Activated naive CD8-positive, alpha-beta T cell (primary cell): ENCODE data around the gene PPP4R3B.

Experiments used
- H3K27ac Mint-ChIP-seq: one replicate; pipeline ENCODE4 v1.8.0; 2021; ENCODE audit warnings: mixed read lengths
- H3K27me3 Mint-ChIP-seq: one replicate; pipeline ENCODE4 v1.8.0; 2021; ENCODE audit warnings: mixed read lengths
- H3K36me3 Mint-ChIP-seq: one replicate; pipeline ENCODE4 v1.8.0; 2021; ENCODE audit warnings: mixed read lengths
- H3K4me1 Mint-ChIP-seq: one replicate; pipeline ENCODE4 v1.8.0; 2021; ENCODE audit warnings: low read depth, mixed read lengths
- H3K4me3 Mint-ChIP-seq: one replicate; pipeline ENCODE4 v1.8.0; 2021; ENCODE audit warnings: mild to moderate bottlenecking, mixed read lengths
- H3K9me3 Mint-ChIP-seq: one replicate; pipeline ENCODE4 v1.8.0; 2021; ENCODE audit warnings: low read depth, mixed read lengths

The PPP4R3B gene

DNA sequence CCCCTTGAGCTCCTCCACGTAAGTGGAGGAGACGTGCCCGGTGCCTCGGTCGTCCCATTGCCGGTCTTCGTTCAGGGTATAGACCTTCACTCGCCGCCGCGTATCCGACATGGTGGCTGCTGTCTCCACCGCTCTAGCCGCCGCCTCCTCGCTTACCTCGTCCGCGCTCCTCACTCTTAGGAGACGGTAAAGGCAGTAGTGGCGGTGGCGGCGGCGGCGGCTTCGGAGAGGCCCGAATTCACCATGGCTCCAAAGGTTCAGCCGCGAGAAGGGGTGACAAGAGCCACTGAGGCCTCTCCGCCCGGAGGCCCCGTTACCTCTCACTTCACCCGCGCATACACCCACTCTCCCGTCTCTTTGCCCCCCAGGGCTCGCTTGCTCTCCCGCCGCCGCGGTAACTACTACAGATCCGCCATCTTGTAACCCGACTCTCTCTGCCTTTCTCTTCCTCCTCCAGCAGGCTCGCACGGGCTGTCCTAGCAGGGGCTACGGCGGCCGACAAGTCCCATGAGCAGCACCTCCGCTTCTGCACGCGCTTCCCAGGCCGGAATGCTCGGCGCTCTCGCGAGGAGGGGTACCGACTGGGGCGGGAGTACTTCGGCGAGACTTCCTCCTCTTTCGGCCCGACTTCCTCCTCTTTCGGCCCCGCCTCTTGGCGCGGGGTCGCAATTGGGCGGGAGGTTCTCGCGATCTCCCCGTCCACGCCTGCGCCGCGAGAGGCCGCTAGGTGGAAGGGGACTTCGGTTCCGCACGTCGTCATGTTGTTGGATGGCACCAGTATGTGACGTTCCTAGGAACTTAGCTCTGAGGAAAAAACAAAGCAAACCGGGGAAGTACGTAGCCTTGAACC lies at the start of gene PPP4R3B:
PPP4R3B (minus strand) TSS at position 448 of the 850 bp plus-strand sequence; CDS start at position 111, 337 bp downstream.
- Mint-ChIP-seq H3K27ac (no peak within 1 kb of the TSS), H3K4me1 (peaks cover 52% of the 10 kb centered on the region), H3K36me3 (peaks cover 7% of the 10 kb centered on the region)

GRCh38 chr2:55653255-55653654 lies 35.8 kb upstream of the PPP4R3B start:
- no peak overlapping the region for H3K4me3 Mint-ChIP-seq
- no peaks in the 10 kb centered on the region for H3K9me3 Mint-ChIP-seq
- peaks cover 19% of the 10 kb centered on the region for H3K36me3 Mint-ChIP-seq
- no peak overlapping the region for H3K27ac Mint-ChIP-seq
- H3K27me3 Mint-ChIP-seq = no peaks in the 10 kb centered on the region
- H3K4me1 Mint-ChIP-seq = no peaks in the 10 kb centered on the region

More for the DNA sequence above, at the start of gene PPP4R3B:
- Mint-ChIP-seq H3K4me3 (no peak within 1 kb of the TSS), H3K9me3 (no peaks in the 10 kb centered on the region), H3K27me3 (no peaks in the 10 kb centered on the region)

DNA sequence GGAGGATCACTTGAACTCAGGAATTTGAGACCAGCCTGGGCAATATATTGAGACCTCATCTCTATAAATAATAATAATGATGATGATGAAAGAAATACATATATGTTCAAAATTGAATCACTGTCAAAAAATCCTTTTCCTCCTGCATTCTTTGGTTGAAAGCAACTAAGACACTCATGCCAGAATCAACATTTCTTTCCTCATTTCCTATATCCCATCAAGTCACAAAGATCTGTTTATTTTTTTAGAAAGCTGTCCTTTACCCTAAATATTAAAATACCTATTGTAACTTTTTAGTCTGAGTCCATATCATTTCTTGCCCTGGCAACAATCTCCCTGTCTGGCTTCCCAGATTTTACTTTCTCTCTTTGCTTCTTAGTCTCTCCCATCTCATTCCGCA lies 31.8 kb upstream of the PPP4R3B start:
- no peaks in the 10 kb centered on the region for H3K27me3 Mint-ChIP-seq
- no peak overlapping the region for H3K27ac Mint-ChIP-seq
- no peak overlapping the region for H3K4me3 Mint-ChIP-seq
- no peaks in the 10 kb centered on the region for H3K4me1 Mint-ChIP-seq
- peaks cover 10% of the 10 kb centered on the region for H3K36me3 Mint-ChIP-seq
- no peaks in the 10 kb centered on the region for H3K9me3 Mint-ChIP-seq

GRCh38 chr2:55636831-55637230 lies 19.4 kb upstream of the PPP4R3B start:
- H3K9me3 Mint-ChIP-seq = no peaks in the 10 kb centered on the region
- H3K27ac Mint-ChIP-seq = no peak overlapping the region
- H3K4me1 Mint-ChIP-seq = peaks cover 3% of the 10 kb centered on the region
- H3K36me3 Mint-ChIP-seq = peaks cover 16% of the 10 kb centered on the region
- H3K27me3 Mint-ChIP-seq = no peaks in the 10 kb centered on the region
- H3K4me3 Mint-ChIP-seq = no peak overlapping the region

GRCh38 chr2:55628931-55629330 lies 11.5 kb upstream of the PPP4R3B start:
- peaks cover 40% of the 10 kb centered on the region for H3K4me1 Mint-ChIP-seq
- H3K4me3 Mint-ChIP-seq = no peak overlapping the region
- no peaks in the 10 kb centered on the region for H3K27me3 Mint-ChIP-seq
- H3K9me3 Mint-ChIP-seq = no peaks in the 10 kb centered on the region
- no peak overlapping the region for H3K27ac Mint-ChIP-seq
- peaks cover 10% of the 10 kb centered on the region for H3K36me3 Mint-ChIP-seq

- H3K27me3 Mint-ChIP-seq = no peaks in the 10 kb centered on the region
- peaks cover 10% of the 10 kb centered on the region for H3K36me3 Mint-ChIP-seq
- no peaks in the 10 kb centered on the region for H3K9me3 Mint-ChIP-seq
- no peak overlapping the region for H3K27ac Mint-ChIP-seq
- peaks cover 50% of the 10 kb centered on the region for H3K4me1 Mint-ChIP-seq
- no peak overlapping the region for H3K4me3 Mint-ChIP-seq
These were observed 10.5 kb upstream of the PPP4R3B start for GRCh38 chr2:55627915-55628314.

DNA sequence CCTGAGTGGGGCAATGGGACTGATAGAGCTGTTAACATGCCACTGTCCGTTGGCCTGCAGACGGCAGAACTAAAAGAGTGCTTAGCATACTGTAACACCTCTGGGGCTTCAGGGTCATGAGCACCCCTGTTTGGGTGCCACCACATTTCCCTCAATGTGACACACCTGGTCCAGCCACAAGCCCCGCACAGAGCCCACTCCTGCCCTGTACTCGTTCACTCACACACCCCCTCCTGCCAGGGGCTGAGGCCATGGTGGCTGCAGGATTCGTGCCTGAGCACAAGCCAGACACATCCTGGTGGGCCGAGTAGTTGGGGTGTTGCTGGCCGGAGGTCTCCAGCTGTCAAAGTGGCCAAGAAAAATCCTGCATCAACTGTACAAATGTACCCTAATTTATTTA lies 4.4 kb upstream of the PPP4R3B start:
- no peaks in the 10 kb centered on the region for H3K27me3 Mint-ChIP-seq
- peak overlapping the region; percentile 10 for H3K27ac Mint-ChIP-seq
- no peaks in the 10 kb centered on the region for H3K9me3 Mint-ChIP-seq
- peaks cover 9% of the 10 kb centered on the region for H3K36me3 Mint-ChIP-seq
- H3K4me3 Mint-ChIP-seq = peak overlapping the region; percentile 8
- H3K4me1 Mint-ChIP-seq = peaks cover 63% of the 10 kb centered on the region

GRCh38 chr2:55620123-55620779 lies 2.8 kb upstream of the PPP4R3B start:
- Mint-ChIP-seq H3K4me3 (no peak overlapping the region), H3K36me3 (peaks cover 6% of the 10 kb centered on the region), H3K9me3 (no peaks in the 10 kb centered on the region), H3K4me1 (peaks cover 54% of the 10 kb centered on the region), H3K27ac (peak overlapping the region; percentile 75), H3K27me3 (no peaks in the 10 kb centered on the region)

DNA sequence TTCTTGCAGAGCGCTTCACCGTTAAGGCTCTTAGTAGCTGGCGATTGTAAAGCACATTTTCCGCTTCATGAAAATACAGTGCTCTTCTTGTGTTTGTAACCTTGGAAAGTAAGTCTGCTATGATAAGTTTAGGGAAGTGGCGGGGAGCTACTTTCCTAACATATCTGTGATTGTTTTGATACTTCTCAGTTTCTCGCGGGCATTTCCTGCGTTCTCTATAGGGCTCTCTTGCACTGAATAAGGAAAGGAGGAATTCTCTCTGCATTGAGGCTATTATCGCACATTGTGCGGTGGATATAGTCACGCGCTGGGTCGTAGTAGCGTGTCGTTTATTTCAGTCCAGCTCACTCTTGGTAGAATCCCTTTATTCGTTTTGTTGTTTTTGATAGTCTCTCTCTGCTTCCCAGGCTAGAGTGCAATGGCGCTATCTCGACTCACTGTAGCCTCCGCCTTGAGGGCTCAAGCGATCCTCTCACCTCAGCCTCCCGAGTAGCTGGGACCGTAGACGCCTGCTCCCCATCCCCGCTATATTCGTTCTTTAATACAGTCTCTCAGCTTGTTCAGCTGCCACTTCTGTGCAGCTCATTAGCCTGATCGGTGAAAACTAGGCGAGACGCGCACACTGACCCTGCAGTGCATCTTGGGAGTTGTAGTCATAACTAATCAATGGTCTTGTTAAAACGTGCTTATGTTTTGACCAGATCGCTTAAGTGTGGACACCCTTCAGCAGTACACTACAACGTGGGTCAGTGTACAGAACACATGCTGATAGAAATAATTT lies 1.0 kb upstream of the PPP4R3B start:
- Mint-ChIP-seq H3K9me3 (no peaks in the 10 kb centered on the region), H3K4me1 (peaks cover 57% of the 10 kb centered on the region), H3K27ac (no peak overlapping the region), H3K27me3 (no peaks in the 10 kb centered on the region), H3K4me3 (no peak overlapping the region), H3K36me3 (peaks cover 6% of the 10 kb centered on the region)

GRCh38 chr2:55618025-55618274 lies 528 bp upstream of the PPP4R3B start:
- no peak overlapping the region for H3K27ac Mint-ChIP-seq
- H3K4me3 Mint-ChIP-seq = no peak overlapping the region
- H3K27me3 Mint-ChIP-seq = no peaks in the 10 kb centered on the region
- no peaks in the 10 kb centered on the region for H3K9me3 Mint-ChIP-seq
- peaks cover 56% of the 10 kb centered on the region for H3K4me1 Mint-ChIP-seq
- peaks cover 7% of the 10 kb centered on the region for H3K36me3 Mint-ChIP-seq

DNA sequence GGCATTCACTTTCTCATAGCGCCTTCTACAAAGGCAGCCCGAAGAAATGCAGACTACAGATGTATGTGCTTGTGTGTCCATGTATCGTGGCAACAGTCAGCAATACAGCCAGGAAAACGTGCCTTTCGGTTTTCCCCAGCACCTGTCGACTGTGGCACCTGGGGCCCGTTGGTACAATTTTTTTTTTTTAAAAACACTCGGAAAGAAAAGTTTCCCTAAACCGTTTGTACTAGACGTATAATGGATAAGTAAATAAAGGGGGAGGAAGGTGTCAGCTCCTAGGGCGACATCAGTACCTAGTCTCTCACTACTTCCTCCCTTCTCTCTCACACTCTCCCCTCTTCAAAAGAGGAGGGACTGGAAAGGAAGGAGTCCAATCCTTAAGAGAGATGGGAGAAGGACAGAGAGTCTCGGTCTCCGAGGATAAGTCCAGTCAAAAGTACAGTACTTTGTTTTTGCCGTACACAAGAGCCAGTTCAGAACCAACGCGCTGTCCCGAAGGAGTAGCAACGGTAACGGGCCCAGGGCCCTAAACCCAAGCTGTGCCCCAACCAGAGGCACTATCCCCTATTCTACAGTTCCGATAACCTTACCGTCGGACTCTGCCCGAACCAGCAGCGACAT lies 759 bp downstream of the PPP4R3B start:
- Mint-ChIP-seq H3K4me1 (peaks cover 44% of the 10 kb centered on the region), H3K27me3 (no peaks in the 10 kb centered on the region), H3K36me3 (peaks cover 7% of the 10 kb centered on the region), H3K27ac (no peak overlapping the region), H3K9me3 (no peaks in the 10 kb centered on the region), H3K4me3 (no peak overlapping the region)

GRCh38 chr2:55611997-55612396 lies 5.4 kb downstream of the PPP4R3B start:
- peaks cover 62% of the 10 kb centered on the region for H3K4me1 Mint-ChIP-seq
- H3K4me3 Mint-ChIP-seq = no peak overlapping the region
- no peaks in the 10 kb centered on the region for H3K27me3 Mint-ChIP-seq
- H3K9me3 Mint-ChIP-seq = no peaks in the 10 kb centered on the region
- H3K36me3 Mint-ChIP-seq = peaks cover 9% of the 10 kb centered on the region
- H3K27ac Mint-ChIP-seq = no peak overlapping the region

DNA sequence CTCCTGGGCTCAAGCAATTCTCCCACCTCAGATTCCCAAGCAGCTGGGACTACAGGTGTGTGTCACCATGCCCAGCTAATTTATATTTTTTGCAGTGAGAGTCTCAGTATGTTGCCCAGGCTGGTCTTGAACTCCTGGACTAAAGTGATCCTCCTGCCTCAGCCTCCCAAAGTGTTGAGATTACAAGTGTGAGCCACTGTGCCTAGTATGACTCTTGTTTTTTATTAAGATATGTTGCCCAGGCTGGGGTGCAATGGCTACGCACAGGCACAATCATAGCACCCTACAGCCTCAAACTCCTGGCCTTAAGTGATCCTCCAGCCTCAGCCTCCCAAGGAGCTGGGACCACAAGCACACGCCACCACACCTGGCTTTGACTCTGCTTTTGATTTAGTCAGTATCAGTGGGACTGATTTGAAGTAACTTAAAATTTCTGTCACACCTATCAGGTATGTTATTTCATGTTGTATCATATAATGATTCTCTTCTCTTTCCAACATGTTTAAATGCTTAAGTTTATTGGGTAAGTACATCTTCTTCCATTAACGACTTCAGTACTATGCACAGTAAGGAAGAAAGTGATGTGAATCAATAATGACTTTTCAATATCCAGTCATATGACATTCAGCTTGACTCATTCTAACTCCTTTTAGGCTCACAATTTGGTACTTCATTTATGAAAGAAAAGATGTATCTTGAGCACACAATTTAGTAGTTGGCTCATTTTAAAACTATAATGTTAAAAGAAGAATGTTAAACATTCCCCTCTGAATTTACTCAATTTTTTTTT lies 6.3 kb downstream of the PPP4R3B start:
- peaks cover 11% of the 10 kb centered on the region for H3K36me3 Mint-ChIP-seq
- H3K9me3 Mint-ChIP-seq = no peaks in the 10 kb centered on the region
- H3K27ac Mint-ChIP-seq = peak overlapping the region; percentile 47
- peaks cover 65% of the 10 kb centered on the region for H3K4me1 Mint-ChIP-seq
- H3K4me3 Mint-ChIP-seq = no peak overlapping the region
- no peaks in the 10 kb centered on the region for H3K27me3 Mint-ChIP-seq

DNA sequence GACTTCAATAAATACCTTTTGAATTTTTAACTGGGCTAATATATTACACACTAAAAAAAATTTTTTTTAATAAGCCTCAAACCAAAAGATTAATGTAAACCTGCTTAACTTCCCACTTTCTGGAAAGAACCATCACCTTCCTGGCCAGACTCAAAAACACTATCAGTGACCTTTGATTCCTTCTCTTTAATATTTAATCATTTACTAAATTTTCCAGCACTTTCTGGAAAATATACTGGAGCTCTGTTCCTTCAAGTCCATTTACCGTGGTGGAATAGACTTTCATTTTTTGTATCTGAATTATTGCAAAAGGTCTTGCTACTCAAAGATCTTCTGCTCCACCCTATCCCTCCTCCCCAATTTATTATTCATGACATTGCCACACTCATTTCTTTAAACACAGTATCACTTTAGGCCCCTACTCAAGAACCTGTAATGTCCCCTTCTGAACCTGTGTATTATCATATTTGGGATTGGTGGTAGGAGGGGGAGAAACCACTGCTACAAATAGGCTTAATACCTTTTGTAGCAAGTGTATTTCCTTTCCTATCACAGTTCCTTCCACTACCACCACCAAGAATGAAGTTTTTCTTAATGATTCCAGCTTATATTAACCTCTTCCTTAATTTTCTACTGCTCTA lies 7.4 kb downstream of the PPP4R3B start:
- H3K9me3 Mint-ChIP-seq = no peaks in the 10 kb centered on the region
- H3K27me3 Mint-ChIP-seq = no peaks in the 10 kb centered on the region
- peak overlapping the region; percentile 11 for H3K4me3 Mint-ChIP-seq
- H3K36me3 Mint-ChIP-seq = peaks cover 11% of the 10 kb centered on the region
- peak overlapping the region; percentile 58 for H3K27ac Mint-ChIP-seq
- peaks cover 64% of the 10 kb centered on the region for H3K4me1 Mint-ChIP-seq
